DMS 273 (cell line): Measurements from ENCODE around the gene RPL7A.
A peak's percentile ranks its signal among the peaks of the same experiment; 100 is the strongest.
"Not testable (repeated sequence)": the region's sequence is repeated elsewhere in the genome, so short reads cannot be mapped to it uniquely, and the experiment has no call there.

Source experiments
- DNase-seq: peaks from one replicate; lab custom pipeline; 2025; ENCODE audit not compliant: unreplicated experiment; lab: John Stamatoyannopoulos, UW

RPL7A gene

DNA sequence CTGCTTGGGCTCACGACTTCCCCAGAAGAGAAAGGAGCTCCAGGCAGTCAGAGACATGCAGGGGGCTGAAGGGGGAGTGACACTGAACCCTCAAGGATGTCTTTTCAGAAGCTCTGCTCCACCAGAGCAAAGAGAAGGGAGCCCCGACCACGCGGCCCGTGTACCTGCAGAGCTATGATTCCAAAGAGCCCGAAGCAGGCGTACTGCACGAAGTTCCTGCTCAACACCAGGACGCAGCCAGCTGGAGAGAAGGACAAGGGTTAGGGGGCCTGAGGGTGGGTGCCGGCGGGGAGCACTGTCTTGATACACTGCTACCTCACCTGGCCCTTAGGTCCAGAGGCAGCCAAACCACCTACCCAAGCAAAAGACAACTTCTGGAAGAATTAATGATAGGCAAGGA lies 18.4 kb downstream of the RPL7A start:
- no peak for DNase-seq

DNA sequence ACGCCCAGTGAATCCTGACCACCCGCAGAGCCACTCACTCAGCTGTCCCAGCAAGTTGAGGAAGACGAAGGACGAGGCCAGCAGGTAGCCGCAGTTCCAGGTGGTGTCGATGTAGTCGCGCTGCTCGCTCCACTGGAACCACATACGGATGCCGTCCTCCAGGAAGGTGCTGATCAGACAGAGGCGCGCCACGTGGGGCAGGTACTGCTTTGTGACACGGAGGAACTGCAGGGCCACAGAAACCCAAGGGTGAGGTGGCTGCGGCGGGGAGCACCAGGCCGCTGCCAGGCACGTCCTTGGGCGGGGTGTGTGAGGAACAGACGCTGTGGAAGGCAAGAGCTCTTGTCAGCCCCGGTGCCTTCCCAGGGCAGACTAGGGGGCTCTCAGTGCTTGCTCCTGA lies 19.2 kb downstream of the RPL7A start:
- no peak for DNase-seq

DNA sequence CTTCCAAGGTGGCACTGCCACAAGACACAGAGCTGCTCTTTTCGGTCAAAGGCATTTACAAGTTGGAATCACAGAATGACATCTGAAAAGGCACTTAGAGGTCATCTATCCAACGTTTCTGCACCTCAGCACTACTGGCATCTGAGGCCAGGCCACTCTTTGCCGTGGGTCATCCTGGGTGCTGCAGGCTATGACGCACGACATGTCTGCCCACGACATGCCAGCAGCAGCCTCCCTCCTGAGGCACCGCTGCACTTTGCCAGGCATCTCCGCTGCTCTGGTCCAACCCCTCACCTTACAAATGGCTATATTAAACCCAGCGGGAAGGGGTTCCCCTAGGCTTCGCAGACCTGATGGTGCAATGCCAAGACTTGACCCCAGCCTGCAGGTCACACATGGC lies 19.8 kb downstream of the RPL7A start:
- no peak for DNase-seq

DNA sequence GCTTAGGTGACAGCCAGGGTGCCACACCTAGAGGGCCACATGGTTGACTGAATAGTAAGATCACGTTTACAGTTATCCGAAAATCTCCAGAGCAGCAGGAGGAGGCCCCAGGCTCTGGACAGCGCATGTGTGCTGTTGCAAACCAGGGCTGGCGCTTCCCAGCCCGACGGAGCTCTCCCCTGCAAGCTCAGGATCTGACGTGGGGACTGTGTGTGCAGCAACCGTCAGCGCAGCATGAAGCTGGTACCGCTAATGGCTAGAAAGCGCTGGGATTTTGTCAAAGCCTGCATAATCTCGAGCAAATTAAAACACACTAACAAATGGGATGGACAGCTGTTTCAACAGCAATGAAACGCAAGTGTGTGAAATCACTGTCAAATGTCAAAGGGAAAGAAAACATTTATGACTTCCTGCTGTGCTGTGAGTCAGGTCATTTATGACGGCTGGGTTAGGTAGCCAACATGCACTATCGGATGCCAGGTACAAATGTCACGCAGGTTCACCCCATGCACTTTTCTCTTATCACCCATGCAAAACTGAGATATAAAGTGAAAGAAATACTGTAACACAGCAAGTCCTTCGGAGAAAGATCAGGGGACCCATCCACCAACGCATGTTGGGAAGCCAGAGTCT lies 20.3 kb downstream of the RPL7A start:
- peak; percentile 24 for DNase-seq

DNA sequence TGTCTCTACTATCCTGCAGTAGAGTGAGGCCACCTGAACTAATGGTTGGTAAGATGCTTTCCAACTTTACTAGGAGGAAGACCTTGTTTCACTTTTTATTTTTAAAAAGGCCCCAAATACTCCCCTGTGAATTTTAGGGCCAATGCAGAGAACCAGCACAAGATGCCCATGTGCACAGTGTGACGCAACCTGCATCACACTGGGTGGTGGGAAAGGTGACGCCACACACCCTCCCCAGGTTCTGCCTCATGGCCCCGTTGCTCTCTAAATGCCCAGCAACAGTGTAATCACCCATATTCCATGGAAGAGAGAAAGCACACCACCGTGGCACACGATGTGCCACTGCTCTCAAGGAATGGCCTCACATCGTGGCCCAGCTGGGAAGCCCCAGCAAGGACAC lies 21.4 kb downstream of the RPL7A start:
- DNase-seq, result no peak

DNA sequence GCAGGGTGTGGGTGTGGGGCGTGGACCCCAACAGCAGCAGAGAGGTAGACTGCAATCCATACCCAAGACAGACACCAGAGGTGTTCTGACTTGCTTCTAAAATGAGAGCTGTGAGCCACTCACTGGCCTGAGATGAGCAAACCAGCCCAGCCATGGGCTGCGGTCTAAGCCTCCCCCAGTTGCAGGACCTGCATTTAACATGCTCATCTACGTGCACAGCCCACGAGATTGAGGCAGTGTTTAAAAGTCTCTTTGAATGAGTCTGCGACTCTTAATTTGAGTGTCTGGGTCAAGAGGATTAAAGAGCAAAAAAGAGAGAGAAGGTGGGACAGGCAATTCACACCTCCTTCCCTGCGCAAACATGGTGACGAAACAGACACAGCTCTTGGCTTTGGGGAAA lies 21.9 kb downstream of the RPL7A start:
- DNase-seq, result no peak

DNA sequence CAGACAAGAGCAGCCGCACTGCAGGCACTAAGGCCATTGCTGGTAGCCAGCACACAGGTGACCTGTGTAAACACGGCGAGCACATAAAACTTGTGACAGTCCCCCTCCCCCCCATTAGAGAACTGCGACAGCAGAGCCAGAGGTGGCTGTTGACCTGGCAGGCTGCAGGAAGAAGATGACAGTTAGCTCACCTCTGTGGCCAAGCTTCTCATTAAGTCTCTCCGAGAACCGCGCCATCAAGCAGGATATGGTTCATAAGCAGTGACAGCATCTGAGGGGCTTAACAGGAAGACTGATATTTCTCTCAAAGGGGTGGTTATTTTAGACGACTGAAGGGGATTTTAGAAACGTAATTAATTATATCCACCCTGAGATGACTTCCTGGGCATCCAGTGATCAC lies 22.7 kb downstream of the RPL7A start:
- DNase-seq, result no peak

DNA sequence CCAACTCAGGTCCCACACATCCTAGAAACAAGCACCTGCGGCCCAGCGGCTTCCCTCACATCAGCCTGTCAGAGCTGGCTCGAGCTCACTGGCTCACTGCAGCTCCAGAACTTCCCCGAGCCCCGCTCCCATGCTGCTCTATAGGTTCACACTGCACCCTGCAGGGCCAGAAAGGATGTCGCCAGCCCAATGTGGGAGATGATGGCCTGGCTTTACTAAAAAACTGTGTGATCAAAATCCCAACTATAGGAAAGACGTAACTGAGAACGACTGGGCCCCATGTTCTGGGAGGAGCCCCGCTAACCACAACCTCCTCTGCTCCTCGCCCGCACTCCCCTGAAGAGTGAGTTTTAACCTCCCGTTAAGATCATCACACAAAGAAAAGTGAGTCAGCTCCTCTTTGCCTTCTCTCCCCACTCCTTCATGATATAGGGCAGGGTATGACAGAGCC lies 23.3 kb downstream of the RPL7A start:
- DNase-seq, result no peak

DNA sequence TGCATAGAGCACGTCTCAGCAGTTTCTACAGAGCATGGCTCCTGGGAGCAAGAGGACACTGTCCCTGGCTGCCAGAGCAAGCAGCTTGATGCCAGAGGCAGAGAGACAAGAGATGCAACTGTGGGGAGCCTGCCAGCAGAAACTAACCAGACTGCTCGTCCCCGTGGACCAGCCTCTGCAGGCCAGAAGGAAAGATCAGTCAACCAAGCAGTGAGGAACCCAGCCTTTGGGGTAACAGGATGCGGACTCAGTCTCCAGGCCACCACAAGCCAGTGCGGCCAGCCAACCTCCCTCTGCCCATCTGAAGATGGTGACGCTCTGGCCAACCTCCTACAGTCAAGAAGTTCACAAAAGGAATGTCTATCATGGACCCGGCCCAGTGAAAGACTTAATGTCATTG lies 24.1 kb downstream of the RPL7A start:
- no peak for DNase-seq

DNA sequence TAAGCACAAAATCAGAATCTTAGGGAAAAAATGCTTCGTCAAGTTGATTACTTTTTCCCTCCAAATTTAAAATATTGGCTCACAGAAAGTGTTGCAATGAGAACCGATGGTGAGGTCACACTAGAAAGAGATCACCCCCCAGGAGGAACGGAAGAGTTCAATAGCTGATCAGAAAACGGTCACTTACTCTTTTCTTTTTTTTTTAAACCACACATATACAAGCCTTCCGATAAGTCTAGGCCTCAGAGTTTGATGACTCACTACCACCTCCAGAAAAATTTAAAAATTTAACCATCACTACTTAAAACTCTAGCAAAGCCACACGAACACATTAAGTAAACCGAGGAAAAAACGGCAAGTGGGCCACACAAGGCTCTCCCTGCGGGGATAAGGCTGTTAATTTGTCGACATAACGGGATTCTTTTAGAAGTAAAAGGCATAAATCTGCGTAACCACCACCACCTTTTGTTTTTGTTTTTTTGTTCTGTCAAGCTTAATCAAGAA lies 26.6 kb downstream of the RPL7A start:
- no peak for DNase-seq

DNA sequence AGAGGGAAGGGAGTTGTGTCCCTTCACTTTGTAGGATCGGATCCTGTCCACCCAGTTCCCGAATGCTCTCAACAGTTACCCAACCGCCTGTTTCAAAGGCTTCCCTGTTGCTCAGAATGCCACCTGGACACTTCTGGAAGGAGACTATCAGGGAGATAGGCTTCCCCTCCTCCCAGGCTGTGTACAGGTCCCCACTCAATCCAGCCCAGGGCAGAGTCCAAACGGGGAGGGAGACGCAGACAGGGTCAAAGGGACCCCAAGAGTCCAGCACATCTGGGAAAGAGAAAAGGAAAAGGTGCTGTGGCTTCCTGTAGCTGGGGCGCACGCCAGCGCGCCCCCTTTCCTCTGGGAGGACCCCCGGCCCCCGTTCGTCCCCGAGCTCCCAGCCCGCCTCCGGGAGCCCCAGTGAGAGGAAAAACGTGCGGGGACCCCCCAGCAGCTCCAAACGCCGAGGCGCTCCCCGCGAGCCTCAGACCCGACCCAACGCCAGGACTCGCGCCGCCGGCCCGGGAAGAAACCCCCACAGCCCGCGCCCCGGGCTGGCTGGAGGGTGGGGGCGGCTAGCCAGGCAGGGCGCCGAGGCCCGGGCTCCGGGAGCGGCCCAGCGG lies 27.2 kb downstream of the RPL7A start:
- peak; percentile 68 for DNase-seq

DNA sequence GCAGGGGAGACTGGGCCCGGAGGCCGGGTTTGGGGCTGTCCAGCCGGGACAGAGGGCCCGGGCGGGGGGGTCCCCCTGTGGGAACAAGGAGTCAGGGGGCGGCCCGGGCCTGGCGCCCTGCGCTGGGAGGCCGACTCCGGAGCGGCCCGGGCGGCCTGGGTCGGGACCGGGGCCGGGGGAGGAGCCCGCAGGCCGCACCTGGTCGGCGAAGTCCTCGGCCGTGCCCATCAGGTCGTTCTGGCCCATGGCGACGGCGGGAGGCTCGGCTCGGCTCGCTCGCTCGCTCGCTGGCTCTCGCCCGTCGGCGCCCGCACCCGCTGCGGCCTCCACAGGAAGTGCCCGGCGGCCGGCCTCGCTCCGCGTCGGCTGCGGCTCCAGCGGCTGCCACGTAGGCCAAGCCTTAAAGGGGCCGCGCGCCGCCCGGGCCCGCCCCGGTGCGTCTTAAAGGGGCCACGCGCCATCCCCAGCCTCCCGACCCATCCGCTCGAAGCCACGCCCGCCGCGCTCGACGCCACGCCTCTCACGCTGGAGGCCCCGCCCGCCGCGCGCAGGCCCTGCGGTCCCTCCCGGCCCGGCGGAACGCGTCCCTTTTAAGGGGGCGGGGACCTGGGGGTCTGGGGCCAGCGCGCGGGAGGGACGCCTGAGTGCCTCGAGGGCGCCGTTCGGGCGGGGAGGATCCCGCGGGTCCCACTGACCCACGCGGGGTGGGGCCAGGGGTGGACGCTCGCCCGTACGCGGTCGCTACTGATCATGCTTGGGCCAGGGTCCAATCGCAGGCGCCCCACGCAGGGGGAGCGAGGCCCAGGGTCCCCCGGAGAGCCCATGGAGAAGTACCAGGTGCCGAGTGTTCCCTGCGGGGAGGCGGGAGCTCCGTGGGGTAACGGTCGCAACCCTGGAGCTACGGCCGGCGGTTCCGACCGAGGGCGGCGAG lies 28.0 kb downstream of the RPL7A start, which contains the start of the genes STKLD1 and SURF4:
STKLD1 (plus strand) TSS at position 643 of the 931 bp plus-strand sequence; CDS start at position 751, 108 bp downstream.
SURF4 (minus strand) TSS at position 337 of the 931 bp plus-strand sequence; CDS start at position 246, 91 bp downstream.
- peak; percentile 98 for DNase-seq

DNA sequence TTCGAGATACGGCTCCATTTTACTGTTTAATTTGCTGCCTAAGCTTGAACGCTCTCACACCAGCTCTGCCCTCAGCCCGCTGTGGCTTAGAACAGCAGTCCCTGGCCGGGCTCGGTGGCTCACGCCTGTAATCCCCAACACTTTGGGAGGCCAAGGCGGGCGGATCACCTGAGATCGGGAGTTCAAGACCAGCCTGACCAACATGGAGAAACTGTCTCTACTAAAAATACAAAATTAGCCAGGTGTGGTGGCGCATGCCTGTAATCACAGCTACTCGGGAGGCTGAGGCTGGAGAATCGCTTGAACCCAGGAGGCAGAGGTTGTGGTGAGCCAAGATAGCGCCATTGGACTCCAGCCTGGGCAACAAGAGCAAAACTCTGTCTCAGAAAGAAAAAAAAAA lies 29.3 kb downstream of the RPL7A start:
- DNase-seq, result not testable (repeated sequence)

DNA sequence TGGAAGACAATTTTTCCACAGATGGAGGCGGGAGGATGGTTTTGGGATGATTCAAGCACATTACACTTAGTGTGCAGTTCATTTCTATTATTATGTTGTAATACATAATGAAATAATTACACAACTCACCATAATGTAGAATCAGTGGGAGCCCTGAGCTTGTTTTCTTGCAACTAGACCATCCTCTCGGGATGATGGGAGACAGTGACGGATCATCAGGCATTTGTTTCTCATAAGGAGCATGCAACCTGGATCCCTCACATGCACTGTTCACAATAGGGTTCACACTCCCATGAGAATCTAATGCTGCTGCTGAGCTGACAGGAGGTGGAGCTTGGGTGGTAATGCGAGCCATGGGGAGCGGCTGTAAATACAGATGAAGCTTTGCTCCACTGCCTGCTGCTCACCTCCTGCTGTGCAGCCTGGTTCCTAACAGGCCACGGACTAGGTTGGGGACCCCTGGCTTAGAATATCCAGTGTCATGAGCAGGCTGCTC lies 29.8 kb downstream of the RPL7A start:
- peak; percentile 55 for DNase-seq

DNA sequence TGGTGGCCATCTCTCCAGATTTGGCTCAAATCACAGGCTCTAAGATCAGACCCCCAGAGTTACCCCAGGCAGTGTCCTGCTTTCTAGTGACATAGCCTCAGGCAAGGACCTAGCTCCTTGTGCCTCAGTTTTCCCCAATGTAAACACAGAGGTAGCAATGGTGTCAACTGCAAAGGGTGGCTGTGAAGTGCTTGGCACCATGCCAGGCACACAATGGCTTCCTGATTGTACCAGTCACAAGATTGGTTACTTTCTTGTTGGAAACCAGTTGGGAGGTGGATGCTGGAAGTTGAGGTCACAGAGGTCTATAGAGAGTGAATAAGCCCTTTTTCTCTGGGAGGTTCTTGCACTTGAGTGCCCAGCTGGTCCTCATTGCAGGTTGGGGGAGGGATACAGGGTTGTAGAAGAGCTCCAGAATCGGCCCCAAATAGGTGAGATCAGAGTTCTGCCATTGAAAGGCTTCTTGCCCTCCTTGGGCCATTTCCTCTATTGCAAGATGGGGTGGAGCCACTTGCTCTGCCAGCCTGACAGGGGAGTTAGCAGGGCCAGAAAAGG lies 30.5 kb downstream of the RPL7A start:
- no peak for DNase-seq

DNA sequence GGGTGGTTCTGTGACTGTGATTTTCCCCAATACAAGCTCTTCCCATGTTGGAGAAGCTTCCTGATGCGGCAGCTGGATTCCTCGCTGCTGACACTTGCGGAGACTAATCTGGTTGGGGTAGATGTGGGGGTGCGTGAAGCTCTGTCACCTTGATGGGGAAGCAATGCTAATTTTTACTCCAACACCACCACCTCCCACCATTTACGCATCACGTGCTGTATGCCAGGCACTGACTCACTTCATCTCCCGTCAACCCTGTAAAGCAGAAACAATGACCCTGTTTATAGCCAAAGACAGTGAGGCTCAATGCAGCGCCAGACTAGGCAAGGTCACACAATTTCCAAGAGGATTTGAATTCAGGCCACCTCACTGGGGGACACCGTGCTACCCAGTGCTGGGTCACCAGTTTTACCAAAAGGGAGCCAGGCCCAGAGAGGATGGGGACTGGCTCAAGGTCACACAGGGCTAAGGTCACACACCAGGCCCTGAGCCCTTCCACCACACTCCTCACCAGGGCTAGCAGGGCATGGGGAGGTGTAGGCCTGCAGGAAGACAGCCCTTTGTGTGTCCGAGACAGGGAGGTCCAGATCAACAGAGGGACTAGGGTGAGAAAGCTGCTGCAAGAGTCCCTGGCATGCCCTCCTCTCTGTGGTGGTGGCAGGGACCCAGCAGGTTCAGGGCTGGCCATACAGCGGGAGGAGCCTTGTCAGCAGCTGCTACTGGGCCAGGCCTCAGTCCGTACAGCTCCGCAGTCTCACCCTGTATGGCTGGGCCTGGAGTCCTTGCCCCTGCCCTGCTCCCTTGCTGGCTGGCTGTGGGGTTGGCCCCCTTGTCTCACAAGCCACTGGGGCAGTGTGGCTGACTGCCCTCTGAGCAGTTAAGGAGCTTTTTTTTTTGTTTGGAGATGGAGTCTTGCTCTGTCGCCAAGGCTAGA lies 31.4 kb downstream of the RPL7A start:
- no peak for DNase-seq

DNA sequence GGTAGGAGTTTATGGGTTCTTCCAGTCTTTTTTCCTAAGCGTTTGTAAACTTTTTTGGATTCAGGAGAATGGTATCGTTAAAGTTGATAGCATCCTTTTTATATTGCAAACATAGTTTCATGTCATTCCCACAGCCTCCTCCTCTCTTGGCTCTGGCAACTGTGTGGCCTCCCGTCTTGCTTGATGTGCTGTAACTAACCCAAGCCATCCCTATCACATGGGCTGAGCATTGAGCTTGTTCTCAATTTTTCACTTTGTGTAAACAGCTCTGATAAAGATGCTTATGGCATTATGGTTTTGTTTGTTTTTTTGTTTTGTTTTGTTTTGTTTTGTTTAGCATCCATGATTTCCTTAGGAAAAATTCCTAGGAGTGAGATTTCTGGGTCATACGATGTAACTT lies 32.7 kb downstream of the RPL7A start:
- DNase-seq, result no peak

DNA sequence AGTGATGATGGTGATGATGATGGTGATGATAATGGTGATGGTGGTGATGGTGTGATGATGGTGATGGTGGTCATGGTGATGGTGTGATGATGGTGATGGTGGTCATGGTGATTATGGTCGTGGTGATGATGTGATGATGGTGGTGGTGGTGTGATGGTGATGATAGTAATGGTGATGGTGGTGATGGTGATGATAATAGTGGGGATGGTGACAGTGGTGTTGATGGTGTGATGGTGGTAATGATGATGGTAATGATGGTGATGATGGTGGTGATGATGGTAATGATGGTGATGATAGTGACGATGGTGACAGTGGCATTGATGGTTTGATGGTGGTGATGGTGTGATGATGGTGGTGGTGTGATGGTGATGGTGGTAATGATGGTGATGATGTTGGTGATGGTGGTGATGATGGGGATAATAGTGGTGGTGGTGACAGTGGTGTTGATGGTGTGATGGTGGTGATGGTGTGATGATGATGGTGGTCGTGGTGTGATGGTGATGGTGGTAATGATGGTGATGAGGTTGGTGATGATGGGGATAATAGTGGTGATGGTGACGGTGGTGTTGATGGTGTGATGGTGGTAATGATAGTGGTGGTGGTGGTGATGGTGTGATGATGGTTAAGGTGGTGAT lies 34.6 kb downstream of the RPL7A start:
- DNase-seq, result no peak

DNA sequence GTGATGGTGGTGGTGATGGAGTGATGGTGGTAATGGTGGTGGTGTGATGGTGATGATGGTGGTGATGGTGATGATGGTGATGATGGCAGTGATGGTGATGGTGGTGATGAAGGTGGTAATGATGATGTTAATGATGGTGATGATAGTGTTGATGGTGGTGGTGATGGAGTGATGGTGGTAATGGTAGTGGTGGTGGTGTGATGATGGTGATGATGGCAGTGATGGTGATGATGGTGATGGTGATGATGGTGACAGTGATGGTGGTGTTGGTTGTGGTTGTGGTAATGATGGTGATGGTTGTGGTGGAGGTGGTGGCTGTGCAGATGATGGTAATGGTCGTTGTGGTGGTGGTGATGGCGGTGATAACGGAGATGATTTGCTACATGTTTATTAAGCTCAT lies 35.4 kb downstream of the RPL7A start:
- no peak for DNase-seq
